ENCODE results near the gene CEP192.
"Not testable (repeated sequence)": the region's sequence is repeated elsewhere in the genome, so short reads cannot be mapped to it uniquely, and the experiment has no call there.

The CEP192 gene

GRCh38 chr18:12960853-12961397 is 30.2 kb upstream of the CEP192 start:
- Histone ChIP-seq H3K36me3 (ENCODE audit: control insufficient read depth, insufficient read depth, low read length) (peaks cover 5% of the 10 kb centered on the region), H3K4me1 (ENCODE audit: control insufficient read depth, insufficient read depth, low read length) (no peaks in the 10 kb centered on the region), H3K4me3 (ENCODE audit: low read length) (no peak overlapping the region), H3K27me3 (ENCODE audit: control insufficient read depth, insufficient read depth, low read length) (no peaks in the 10 kb centered on the region), H3K27ac (ENCODE audit: low read length) (no peak overlapping the region), H3K9me3 (ENCODE audit: control insufficient read depth, insufficient read depth, low read length) (no peaks in the 10 kb centered on the region)
- DNase-seq (ENCODE audit: low read depth, low spot score): no peak
- no CpG with 5 or more reads among the region's 6 CpGs for WGBS (ENCODE audit: insufficient coverage, insufficient read length)

- Histone ChIP-seq H3K9me3 (ENCODE audit: control insufficient read depth, insufficient read depth, low read length) (no peaks in the 10 kb centered on the region), H3K4me3 (ENCODE audit: low read length) (no peak overlapping the region), H3K27ac (ENCODE audit: low read length) (no peak overlapping the region), H3K27me3 (ENCODE audit: control insufficient read depth, insufficient read depth, low read length) (no peaks in the 10 kb centered on the region), H3K4me1 (ENCODE audit: control insufficient read depth, insufficient read depth, low read length) (no peaks in the 10 kb centered on the region), H3K36me3 (ENCODE audit: control insufficient read depth, insufficient read depth, low read length) (peaks cover 5% of the 10 kb centered on the region)
- WGBS (ENCODE audit: insufficient coverage, insufficient read length): no CpG with 5 or more reads among the region's 1 CpG
- DNase-seq (ENCODE audit: low read depth, low spot score): no peak
Observed at GRCh38 chr18:12963069-12963468, 28.1 kb upstream of the CEP192 start.

DNA sequence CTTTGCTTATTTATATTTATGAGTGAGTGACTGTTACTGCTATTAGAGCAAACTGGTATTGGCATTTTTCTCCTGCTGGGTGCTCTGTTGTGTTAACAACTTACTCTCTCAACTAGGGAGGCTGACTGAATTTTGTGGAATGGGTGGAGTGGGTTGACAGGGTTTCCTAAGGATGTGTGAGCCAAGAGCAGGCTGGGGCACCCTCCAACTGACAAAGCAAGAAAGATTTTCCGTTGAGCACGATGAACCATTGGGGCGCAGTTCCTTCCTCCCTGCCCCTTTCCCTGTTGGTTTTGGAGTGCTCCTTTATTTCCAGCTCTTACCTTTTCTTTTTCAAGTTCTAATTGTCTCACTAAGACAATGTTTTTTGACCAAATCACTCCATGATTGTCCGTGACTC is 23.0 kb upstream of the CEP192 start:
- Histone ChIP-seq H3K4me1 (ENCODE audit: control insufficient read depth, insufficient read depth, low read length) (no peaks in the 10 kb centered on the region), H3K36me3 (ENCODE audit: control insufficient read depth, insufficient read depth, low read length) (peaks cover 14% of the 10 kb centered on the region), H3K27ac (ENCODE audit: low read length) (no peak overlapping the region), H3K4me3 (ENCODE audit: low read length) (no peak overlapping the region), H3K27me3 (ENCODE audit: control insufficient read depth, insufficient read depth, low read length) (no peaks in the 10 kb centered on the region), H3K9me3 (ENCODE audit: control insufficient read depth, insufficient read depth, low read length) (no peaks in the 10 kb centered on the region)
- DNase-seq (ENCODE audit: low read depth, low spot score): no peak
- no CpG with 5 or more reads among the region's 4 CpGs for WGBS (ENCODE audit: insufficient coverage, insufficient read length)

- no peak overlapping the region for H3K27ac ChIP-seq (ENCODE audit: low read length)
- H3K4me1 ChIP-seq (ENCODE audit: control insufficient read depth, insufficient read depth, low read length): no peaks in the 10 kb centered on the region
- peaks cover 12% of the 10 kb centered on the region for H3K36me3 ChIP-seq (ENCODE audit: control insufficient read depth, insufficient read depth, low read length)
- no peak for DNase-seq (ENCODE audit: low read depth, low spot score)
- no CpG with 5 or more reads among the region's 6 CpGs for WGBS (ENCODE audit: insufficient coverage, insufficient read length)
- no peaks in the 10 kb centered on the region for H3K9me3 ChIP-seq (ENCODE audit: control insufficient read depth, insufficient read depth, low read length)
- H3K27me3 ChIP-seq (ENCODE audit: control insufficient read depth, insufficient read depth, low read length): no peaks in the 10 kb centered on the region
- no peak overlapping the region for H3K4me3 ChIP-seq (ENCODE audit: low read length)
Observed at GRCh38 chr18:12968619-12969018, 22.5 kb upstream of the CEP192 start.

- H3K4me3 ChIP-seq (ENCODE audit: low read length): no peak overlapping the region
- H3K4me1 ChIP-seq (ENCODE audit: control insufficient read depth, insufficient read depth, low read length): no peaks in the 10 kb centered on the region
- no peaks in the 10 kb centered on the region for H3K27me3 ChIP-seq (ENCODE audit: control insufficient read depth, insufficient read depth, low read length)
- H3K36me3 ChIP-seq (ENCODE audit: control insufficient read depth, insufficient read depth, low read length): peaks cover 22% of the 10 kb centered on the region; the same call in 1 of the 2 replicates
- WGBS (ENCODE audit: insufficient coverage, insufficient read length): no CpG with 5 or more reads among the region's 4 CpGs
- H3K27ac ChIP-seq (ENCODE audit: low read length): no peak overlapping the region
- DNase-seq (ENCODE audit: low read depth, low spot score): no peak
- H3K9me3 ChIP-seq (ENCODE audit: control insufficient read depth, insufficient read depth, low read length): no peaks in the 10 kb centered on the region
Observed at GRCh38 chr18:12973562-12974213, 17.5 kb upstream of the CEP192 start.

GRCh38 chr18:12975488-12975887 is 15.7 kb upstream of the CEP192 start:
- no peak for DNase-seq (ENCODE audit: low read depth, low spot score)
- H3K27ac ChIP-seq (ENCODE audit: low read length): no peak overlapping the region
- H3K27me3 ChIP-seq (ENCODE audit: control insufficient read depth, insufficient read depth, low read length): no peaks in the 10 kb centered on the region
- no CpG with 5 or more reads among the region's 6 CpGs for WGBS (ENCODE audit: insufficient coverage, insufficient read length)
- peaks cover 22% of the 10 kb centered on the region; the same call in 1 of the 2 replicates for H3K36me3 ChIP-seq (ENCODE audit: control insufficient read depth, insufficient read depth, low read length)
- no peaks in the 10 kb centered on the region for H3K9me3 ChIP-seq (ENCODE audit: control insufficient read depth, insufficient read depth, low read length)
- no peaks in the 10 kb centered on the region for H3K4me1 ChIP-seq (ENCODE audit: control insufficient read depth, insufficient read depth, low read length)
- no peak overlapping the region for H3K4me3 ChIP-seq (ENCODE audit: low read length)

DNA sequence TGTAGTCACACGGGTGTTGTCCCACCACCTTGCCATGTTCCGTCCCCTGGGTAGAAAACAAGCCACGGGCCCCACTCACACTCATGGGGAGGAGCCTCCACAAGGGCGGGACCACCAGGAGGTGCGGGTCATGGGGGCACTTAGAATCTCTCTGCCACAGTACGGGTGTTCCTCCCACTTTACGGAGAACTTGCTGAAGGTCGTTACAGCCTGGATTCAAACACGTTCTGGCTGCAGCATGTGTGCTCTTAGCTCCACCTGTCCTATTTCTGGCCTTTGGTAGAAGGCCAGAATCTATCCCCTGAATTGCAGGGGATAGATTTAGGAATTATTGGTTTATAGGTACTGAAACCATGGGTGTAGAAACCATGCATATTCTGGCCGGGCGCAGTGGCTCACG is 14.9 kb upstream of the CEP192 start:
- Histone ChIP-seq H3K27me3 (ENCODE audit: control insufficient read depth, insufficient read depth, low read length) (no peaks in the 10 kb centered on the region), H3K4me1 (ENCODE audit: control insufficient read depth, insufficient read depth, low read length) (no peaks in the 10 kb centered on the region), H3K4me3 (ENCODE audit: low read length) (no peak overlapping the region), H3K9me3 (ENCODE audit: control insufficient read depth, insufficient read depth, low read length) (no peaks in the 10 kb centered on the region), H3K27ac (ENCODE audit: low read length) (no peak overlapping the region), H3K36me3 (ENCODE audit: control insufficient read depth, insufficient read depth, low read length) (peaks cover 22% of the 10 kb centered on the region; the same call in 1 of the 2 replicates)
- DNase-seq (ENCODE audit: low read depth, low spot score): no peak
- no CpG with 5 or more reads among the region's 12 CpGs for WGBS (ENCODE audit: insufficient coverage, insufficient read length)

GRCh38 chr18:12980065-12980464 is 11.1 kb upstream of the CEP192 start:
- H3K27ac ChIP-seq (ENCODE audit: low read length); H3K36me3 ChIP-seq (ENCODE audit: control insufficient read depth, insufficient read depth, low read length); H3K9me3 ChIP-seq (ENCODE audit: control insufficient read depth, insufficient read depth, low read length); H3K4me3 ChIP-seq (ENCODE audit: low read length); H3K27me3 ChIP-seq (ENCODE audit: control insufficient read depth, insufficient read depth, low read length); DNase-seq (ENCODE audit: low read depth, low spot score); H3K4me1 ChIP-seq (ENCODE audit: control insufficient read depth, insufficient read depth, low read length): not testable (repeated sequence)
- WGBS (ENCODE audit: insufficient coverage, insufficient read length): no CpG with 5 or more reads among the region's 34 CpGs

DNA sequence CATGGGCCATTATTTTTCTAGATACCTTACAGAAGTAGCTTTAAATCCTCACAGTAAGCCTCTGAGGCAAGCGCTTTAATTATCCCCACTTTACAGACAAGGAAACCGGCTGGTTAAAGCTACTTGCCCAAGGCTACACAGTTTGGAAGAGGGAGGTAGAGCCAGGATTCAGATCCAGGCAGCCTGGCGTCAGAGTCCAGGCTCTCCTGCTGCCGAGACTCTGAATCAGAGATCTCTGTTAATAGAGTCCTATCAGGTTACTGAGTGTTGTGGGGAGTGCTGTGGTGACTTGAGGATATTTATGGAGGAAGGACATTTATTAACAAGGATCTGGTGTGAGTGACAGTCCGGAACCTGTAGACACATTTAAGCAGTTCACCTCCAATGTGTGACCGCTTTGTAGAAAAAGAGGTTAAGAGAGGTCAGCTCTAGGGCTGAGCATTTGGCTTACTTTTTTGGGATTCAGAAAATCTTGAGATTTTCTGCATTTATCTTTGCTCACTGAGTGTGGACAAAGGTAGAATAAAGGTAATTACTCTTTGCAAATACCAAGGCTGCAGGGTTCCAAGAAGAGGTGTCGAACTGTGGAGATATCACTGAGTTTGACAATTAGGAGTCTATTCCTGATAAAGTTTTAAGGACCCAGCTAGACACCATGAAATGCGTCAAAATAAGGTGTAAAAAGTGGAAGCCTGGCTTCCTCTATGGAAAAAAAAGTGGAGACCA is 1.6 kb upstream of the CEP192 start:
- Histone ChIP-seq H3K36me3 (ENCODE audit: control insufficient read depth, insufficient read depth, low read length) (no peaks in the 10 kb centered on the region), H3K27me3 (ENCODE audit: control insufficient read depth, insufficient read depth, low read length) (no peaks in the 10 kb centered on the region), H3K4me1 (ENCODE audit: control insufficient read depth, insufficient read depth, low read length) (peaks cover 2% of the 10 kb centered on the region; the same call in 1 of the 2 replicates), H3K9me3 (ENCODE audit: control insufficient read depth, insufficient read depth, low read length) (no peaks in the 10 kb centered on the region), H3K27ac (ENCODE audit: low read length) (no peak overlapping the region), H3K4me3 (ENCODE audit: low read length) (no peak overlapping the region)
- WGBS (ENCODE audit: insufficient coverage, insufficient read length): no CpG with 5 or more reads among the region's 8 CpGs
- DNase-seq (ENCODE audit: low read depth, low spot score): no peak

DNA sequence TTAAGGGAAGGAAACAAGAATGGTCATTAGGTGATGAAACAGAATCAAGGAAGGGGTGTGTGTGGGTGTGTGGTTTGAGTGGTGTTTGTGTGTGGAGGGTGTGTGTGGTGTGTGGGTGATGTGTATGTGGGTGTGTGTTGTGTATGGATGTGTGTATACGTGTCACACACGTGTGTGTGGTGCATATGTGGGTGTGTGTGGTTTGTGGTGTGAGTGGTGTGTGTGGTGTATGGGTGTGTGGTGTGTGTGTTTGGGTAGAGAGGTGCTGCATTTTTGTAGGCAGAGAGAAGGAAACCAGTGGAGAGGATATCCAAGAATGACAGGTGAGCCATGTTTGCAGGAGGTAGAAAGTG is 1.1 kb upstream of the CEP192 start:
- WGBS (ENCODE audit: insufficient coverage, insufficient read length): 100% methylated on average over 2 of the region's 2 CpGs
- H3K9me3 ChIP-seq (ENCODE audit: control insufficient read depth, insufficient read depth, low read length): no peaks in the 10 kb centered on the region
- H3K4me1 ChIP-seq (ENCODE audit: control insufficient read depth, insufficient read depth, low read length): peaks cover 2% of the 10 kb centered on the region; the same call in 1 of the 2 replicates
- no peak overlapping the region for H3K27ac ChIP-seq (ENCODE audit: low read length)
- no peak for DNase-seq (ENCODE audit: low read depth, low spot score)
- H3K27me3 ChIP-seq (ENCODE audit: control insufficient read depth, insufficient read depth, low read length): no peaks in the 10 kb centered on the region
- H3K36me3 ChIP-seq (ENCODE audit: control insufficient read depth, insufficient read depth, low read length): no peaks in the 10 kb centered on the region
- H3K4me3 ChIP-seq (ENCODE audit: low read length): peak overlapping the region; percentile 98; the same call in 1 of the 2 replicates
